Measurements from ENCODE around the gene SLC25A10. TPM values are rescaled to one million over a fixed set of nuclear protein-coding genes. Genes with fewer than 3 reads are reported as not detected.

SLC25A10 gene
- total RNA-seq, 1 experiment from 2014 or later = 30.9 TPM

GRCh38 chr17:81694810-81695209, 17.3 kb upstream of the SLC25A10 start:
- Histone ChIP-seq H3T11ph (ENCODE audit: low read length) (no peak overlapping the region), H2BK15ac (ENCODE audit: low read depth, low read length) (no peak overlapping the region), H3K23ac (ENCODE audit: insufficient read length, low read depth, low read length) (no peak overlapping the region), H2AFZ (ENCODE audit: low read length) (no peak overlapping the region), H4K8ac (replicated peaks; ENCODE audit: insufficient read length, low read depth, low read length) (no peak overlapping the region), H3K23me2 (ENCODE audit: insufficient read length, low read depth, low read length, poor library complexity, severe bottlenecking) (no peaks in the 10 kb centered on the region), H3K27me3 (ENCODE audit: insufficient read depth, low read length) (no peaks in the 10 kb centered on the region), H4K20me1 (ENCODE audit: control insufficient read depth, insufficient read depth, insufficient read length) (no peaks in the 10 kb centered on the region), H2BK20ac (ENCODE audit: low read depth, low read length, poor library complexity, severe bottlenecking) (no peak overlapping the region), H3K18ac (ENCODE audit: insufficient read length, low read depth, low read length) (no peak overlapping the region), H4K5ac (ENCODE audit: insufficient read length, low read depth, low read length) (no peak overlapping the region), H3K56ac (ENCODE audit: insufficient read length, low read depth, low read length) (no peak overlapping the region), H3K9ac (ENCODE audit: extremely low read depth, insufficient read length, low read length) (no peak overlapping the region), H3K9me3 (ENCODE audit: control insufficient read depth, low read depth, low read length) (no peaks in the 10 kb centered on the region), H2AK5ac (ENCODE audit: insufficient read length, low read length) (no peak overlapping the region), H3K4me2 (ENCODE audit: insufficient read depth, insufficient read length, low read length) (no peak overlapping the region), H2BK120ac (ENCODE audit: low read depth, low read length, poor library complexity, severe bottlenecking) (no peak overlapping the region), H3K79me1 (ENCODE audit: insufficient read depth, low read depth, low read length, poor library complexity, severe bottlenecking) (no peaks in the 10 kb centered on the region), H3K79me2 (ENCODE audit: insufficient read depth, low read length) (no peaks in the 10 kb centered on the region), H3K14ac (ENCODE audit: insufficient read depth, low read length) (no peak overlapping the region), H2BK5ac (ENCODE audit: insufficient read length, low read length) (no peak overlapping the region), H4K91ac (ENCODE audit: insufficient read length, low read depth, low read length) (no peak overlapping the region), H3K4ac (ENCODE audit: low read depth, low read length) (no peak overlapping the region), H2BK12ac (ENCODE audit: insufficient read length, low read depth, low read length) (no peak overlapping the region), H3K4me1 (ENCODE audit: insufficient read depth, low read length) (no peaks in the 10 kb centered on the region), H3K27ac (ENCODE audit: insufficient read length, low read depth, low read length) (no peak overlapping the region)
- no peak for DNase-seq
- H3K4me3 Mint-ChIP-seq = no peak overlapping the region
- peaks cover 31 to 73% (median 61%) of the 10 kb centered on the region in 3 experiments for H3K36me3 Mint-ChIP-seq (ENCODE audit: insufficient read depth in 1 of 3, low read depth in 3 of 3)
- no peaks in the 10 kb centered on the region for H3K9me3 Mint-ChIP-seq
- H3K27ac Mint-ChIP-seq = no peak overlapping the region
- H3K4me1 Mint-ChIP-seq = no peaks in the 10 kb centered on the region
- H3K27me3 Mint-ChIP-seq (ENCODE audit: low read depth) = no peaks in the 10 kb centered on the region
- no CpG with 5 or more reads among the region's 19 CpGs for WGBS (ENCODE audit: extremely low coverage, insufficient read length, low lambda C conversion rate)
- no peak for TF ChIP-seq CTCF (conservative IDR thresholded peaks at IDR 0.05)
